GM12878 (cell line): Measurements from ENCODE around the gene COMMD7. TPM values are rescaled to one million over a fixed set of nuclear protein-coding genes. Genes with fewer than 3 reads are reported as not detected.

Source experiments
- ATAC-seq: fragments of 200-7000 bp; cut with Tn5 transposase; 3 replicates; pipeline ENCODE4 v1.9.1; 2020; ENCODE audit warnings: mild to moderate bottlenecking, moderate library complexity
- BruUV-seq: library from RNA; stranded (reverse); fragments of 400-500 nt; replicated peaks from 2 replicates; lab custom pipeline; 2021; lab: Mats Ljungman, UMichigan
- CTCF ChIA-PET: fragments of 300-600 bp; sonication (Branson Sonifier 250); formaldehyde crosslinking; extraction: SDS; loops from one replicate; lab custom pipeline; 2021; ENCODE audit warnings: inconsistent platforms; lab: Yijun Ruan, JAX
- POLR2A ChIA-PET: fragments of 350-600 bp; formaldehyde crosslinking; extraction: SDS; loops from one replicate; lab custom pipeline; 2021; ENCODE audit warnings: inconsistent platforms; lab: Charles Lee
- RAD21 ChIA-PET: fragments of 300-600 bp; sonication (Branson Sonifier 250); formaldehyde crosslinking; loops from one replicate; lab custom pipeline; 2023; ENCODE audit warnings: antibody characterized with exemption; ENCODE audit not compliant: unreplicated experiment; lab: Charles Lee
- SMC1A ChIA-PET: fragments of 300-600 bp; sonication (Branson Sonifier 250); formaldehyde crosslinking; loops from one replicate; lab custom pipeline; 2023; ENCODE audit not compliant: unreplicated experiment, uncharacterized antibody; lab: Charles Lee
- DNase-seq: peaks from one replicate; pipeline ENCODE4 v3.0.0-alpha.2; 2011; ENCODE audit warnings: low read depth, low spot score
- FAIRE-seq: peaks from 3 replicates; lab custom pipeline; 2011; peaks lifted over from hg19 to GRCh38; lab: Jason Lieb, UNC
- H2AFZ ChIP-seq: 2 replicates; pipeline ENCODE4 v1.6.0; 2011; ENCODE audit warnings: low read depth, low read length, control low read depth; ENCODE audit not compliant: control insufficient read depth
- H3K27ac ChIP-seq: 2 replicates; pipeline ENCODE4 v1.5.1; 2011; ENCODE audit warnings: control low read depth; ENCODE audit not compliant: control insufficient read depth, insufficient read depth
- H3K27me3 ChIP-seq, 2 experiments: replicated peaks in 1 of 2; 2 replicates each; pipeline versions ENCODE4 v1.6.0 to v1.6.1; 2011; ENCODE audit warnings: low read length in 1 of 2; ENCODE audit not compliant: control insufficient read depth in 2 of 2, insufficient read depth in 2 of 2
- H3K36me3 ChIP-seq, 2 experiments: 2 replicates each; pipeline ENCODE4 v1.5.1; 2011; ENCODE audit warnings: low read length in 1 of 2; ENCODE audit not compliant: control insufficient read depth in 2 of 2, insufficient read depth in 2 of 2
- H3K4me1 ChIP-seq: 2 replicates; pipeline ENCODE4 v1.6.1; 2011; ENCODE audit warnings: mild to moderate bottlenecking, low read length, moderate library complexity, mixed read lengths; ENCODE audit not compliant: control insufficient read depth, insufficient read depth
- H3K4me2 ChIP-seq: 2 replicates; pipeline ENCODE4 v1.6.0; 2011; ENCODE audit warnings: control low read depth; ENCODE audit not compliant: control insufficient read depth, insufficient read depth
- H3K4me3 ChIP-seq: fragments of 200-600 bp; sonication (generic); 2 replicates; pipeline ENCODE4 v1.5.1; 2016
- H3K79me2 ChIP-seq: 2 replicates; pipeline ENCODE4 v1.6.0; 2011; ENCODE audit warnings: low read length; ENCODE audit not compliant: control insufficient read depth, insufficient read depth
- H3K9ac ChIP-seq: 2 replicates; pipeline ENCODE4 v1.8.0; 2011; ENCODE audit warnings: low read length, control low read depth, mixed read lengths; ENCODE audit not compliant: control insufficient read depth, insufficient read depth
- H3K9me3 ChIP-seq: replicated peaks from 3 replicates; pipeline ENCODE4 v1.5.1; 2011; ENCODE audit warnings: mild to moderate bottlenecking, low read length; ENCODE audit not compliant: control insufficient read depth, insufficient read depth
- H4K20me1 ChIP-seq: 2 replicates; pipeline ENCODE4 v1.6.0; 2011; ENCODE audit not compliant: control insufficient read depth, insufficient read depth
- BACH1 ChIP-seq: fragments of 450-650 bp; IDR thresholded peaks from 2 replicates; pipeline ENCODE4 v1.6.1; 2017; ENCODE audit warnings: mild to moderate bottlenecking, borderline replicate concordance
- CHD1 ChIP-seq: IDR thresholded peaks from 2 replicates; pipeline ENCODE4 v1.6.1; 2012; ENCODE audit warnings: low read depth, low read length, improper control_type of control experiment
- CHD4 ChIP-seq: fragments of 200-600 bp; sonication (generic); IDR thresholded peaks from 2 replicates; pipeline ENCODE4 v1.6.1; 2016; ENCODE audit warnings: mild to moderate bottlenecking
- E4F1 ChIP-seq: fragments of 450-650 bp; IDR thresholded peaks from 2 replicates; pipeline ENCODE4 v1.6.1; 2018; ENCODE audit warnings: borderline replicate concordance, mild to moderate bottlenecking; ENCODE audit not compliant: partially characterized antibody
- HCFC1 ChIP-seq: fragments of 150-350 bp; IDR thresholded peaks from 2 replicates; pipeline ENCODE4 v1.6.1; 2014; ENCODE audit warnings: low read length
- HDGF ChIP-seq: fragments of 450-650 bp; IDR thresholded peaks from 2 replicates; pipeline ENCODE4 v1.6.1; 2016; ENCODE audit warnings: antibody characterized with exemption
- HSF1 ChIP-seq: fragments of 150-350 bp; IDR thresholded peaks from 2 replicates; pipeline ENCODE4 v1.6.1; 2014; ENCODE audit warnings: mild to moderate bottlenecking, low read depth, low read length
- KDM1A ChIP-seq: fragments of 200-600 bp; sonication (generic); IDR thresholded peaks from 2 replicates; pipeline ENCODE4 v1.6.1; 2016; ENCODE audit warnings: borderline replicate concordance
- KLF5 ChIP-seq: fragments of 450-650 bp; IDR thresholded peaks from 2 replicates; pipeline ENCODE4 v1.6.1; 2014; ENCODE audit warnings: mild to moderate bottlenecking; ENCODE audit not compliant: partially characterized antibody
- MXI1 ChIP-seq: fragments of 150-350 bp; IDR thresholded peaks from 2 replicates; pipeline ENCODE4 v1.6.1; 2011; ENCODE audit warnings: low read depth, mild to moderate bottlenecking, inconsistent platforms, low read length, improper control_type of control experiment
- NR2C2 ChIP-seq: IDR thresholded peaks from 2 replicates; pipeline ENCODE4 v1.6.1; 2011; ENCODE audit warnings: borderline replicate concordance, low read depth; ENCODE audit not compliant: control insufficient read depth, insufficient read length
- RAD51 ChIP-seq: fragments of 450-650 bp; IDR thresholded peaks from 2 replicates; pipeline ENCODE4 v1.6.1; 2016; ENCODE audit warnings: moderate library complexity, mild to moderate bottlenecking, inconsistent platforms
- SKIL ChIP-seq: fragments of 450-650 bp; IDR thresholded peaks from 2 replicates; pipeline ENCODE4 v1.6.1; 2017; ENCODE audit warnings: mild to moderate bottlenecking, low read depth, inconsistent platforms; ENCODE audit not compliant: poor library complexity, severe bottlenecking
- SMAD1 ChIP-seq: fragments of 450-650 bp; IDR thresholded peaks from 2 replicates; pipeline ENCODE4 v1.6.1; 2018; ENCODE audit warnings: mild to moderate bottlenecking, low read depth; ENCODE audit not compliant: partially characterized antibody
- STAT1 ChIP-seq: fragments of 450-650 bp; conservative IDR thresholded peaks from 2 replicates; pipeline ENCODE4 v1.6.1; 2014; ENCODE audit warnings: antibody characterized with exemption, mild to moderate bottlenecking
- TCF12 ChIP-seq: IDR thresholded peaks from 2 replicates; pipeline ENCODE4 v1.6.1; 2011; ENCODE audit warnings: low read depth, mild to moderate bottlenecking, low read length
- ZBTB4 ChIP-seq: fragments of 450-650 bp; formaldehyde crosslinking; IDR thresholded peaks from 2 replicates; pipeline ENCODE4 v1.4.0; 2022; ENCODE audit warnings: mild to moderate bottlenecking, moderate library complexity
- in situ Hi-C: fragments of 300-500 bp; cut with MboI; formaldehyde crosslinking; loops from 9 replicates; pipeline ENCODE4 v1.14.3; 2018; ENCODE audit warnings: mixed read lengths
- intact Hi-C: fragments of 100-400 bp; cut with micrococcal nuclease; formaldehyde crosslinking; loops from one replicate; pipeline ENCODE4 v1.14.2; 2022; ENCODE audit not compliant: unreplicated experiment
- polyA plus RNA-seq, 11 experiments: library from polyadenylated mRNA; depleted of rRNA in 4 of 11; unstranded in 6 of 11; stranded (reverse) in 5 of 11; fragments of >200 nt; fragmentation: Nextera tagmentation in 4 of 11; fragmentation: Illumina TruSeq in 1 of 11; extraction: Ambion mirVana in 4 of 11; extraction: Trizol in 1 of 11; gene quantifications; 1 replicate in 1 of 11; 2 replicates in 10 of 11; pipeline versions ENCODE4 v1.2.1 to v1.2.3, GENCODE V29; 2011 to 2016; ENCODE audit warnings: inconsistent platforms in 2 of 11, missing spikeins in 2 of 11, low read depth in 1 of 11
- total RNA-seq, 4 experiments: library from RNA; depleted of rRNA in 3 of 4; stranded (reverse); fragments of >200 nt in 3 of 4; fragmentation: Illumina TruSeq in 1 of 4; extraction: Trizol in 1 of 4; gene quantifications; 2 replicates each; pipeline versions ENCODE4 v1.2.1 to v1.2.3, GENCODE V29; 2013 to 2021

COMMD7 gene
- total and polyA plus RNA-seq, 10 of the 15 experiments (the other 5 are each of a cell fraction or from before 2014, with no cell fraction given), result 9.1 to 61.0 (median 27.7) TPM

DNA sequence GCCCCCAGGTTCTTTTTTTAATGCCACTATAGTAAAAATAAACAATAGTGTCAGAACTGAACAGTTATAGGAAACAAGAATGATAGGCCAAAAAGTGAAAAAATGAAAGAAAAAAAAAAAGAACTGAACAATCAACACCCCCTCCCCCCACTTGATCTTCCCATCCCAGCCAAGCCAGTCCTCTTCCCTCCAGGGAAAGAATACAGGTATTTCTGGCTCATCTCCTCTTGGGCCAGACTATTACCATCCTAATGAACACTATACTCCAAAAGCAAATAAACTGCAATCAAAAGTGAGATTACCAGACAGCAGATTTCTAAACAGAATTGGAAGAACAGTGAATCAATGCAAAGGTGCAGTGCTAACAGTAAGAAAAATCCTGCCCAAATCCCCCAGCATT lies 48.2 kb downstream of the COMMD7 start:
- POLR2A ChIA-PET, result no interaction called here
- H3K27me3 ChIP-seq, result no peaks in the 10 kb centered on the region
- H4K20me1 ChIP-seq, result no peaks in the 10 kb centered on the region
- no peak overlapping the region for H3K27ac ChIP-seq
- no peak for DNase-seq
- in situ Hi-C loops (no loop called here), intact Hi-C loops (no loop called here)
- H2AFZ ChIP-seq, result no peak overlapping the region
- no peaks in the 10 kb centered on the region for H3K4me1 ChIP-seq
- no peak for FAIRE-seq
- no peak for ATAC-seq
- RAD21 ChIA-PET, result no interaction called here
- CTCF ChIA-PET, result no interaction called here
- H3K4me3 ChIP-seq, result no peak overlapping the region
- H3K9me3 ChIP-seq, result no peaks in the 10 kb centered on the region
- H3K9ac ChIP-seq, result no peak overlapping the region
- H3K79me2 ChIP-seq, result no peaks in the 10 kb centered on the region
- no peaks in the 10 kb centered on the region for H3K36me3 ChIP-seq
- no peak overlapping the region for H3K4me2 ChIP-seq
- SMC1A ChIA-PET, result no interaction called here
- BruUV-seq, result no TSS peak
- no peak for TF ChIP-seq TCF12
- TF ChIP-seq STAT1, result no peak
- TF ChIP-seq CHD4, result no peak
- TF ChIP-seq HSF1, result no peak
- no peak for TF ChIP-seq BACH1
- no peak for TF ChIP-seq RAD51
- no peak for TF ChIP-seq CHD1
- no peak for TF ChIP-seq KLF5
- TF ChIP-seq HCFC1, result no peak
- no peak for TF ChIP-seq ZBTB4 (CRISPR knock-in tag)
- no peak for TF ChIP-seq MXI1
- TF ChIP-seq HDGF, result no peak
- TF ChIP-seq NR2C2, result no peak
- no peak for TF ChIP-seq KDM1A
- TF ChIP-seq SKIL, result no peak
- no peak for TF ChIP-seq E4F1
- no peak for TF ChIP-seq SMAD1
